SK-N-MC (cell line): ENCODE data around the gene TMEM11.

Experiments used
- EZH2 ChIP-seq: fragments of 200-600 bp; sonication (generic); IDR thresholded peaks from one replicate; pipeline ENCODE4 v1.6.1; 2017; ENCODE audit warnings: antibody characterized with exemption
- FOXP2 ChIP-seq: optimal IDR thresholded peaks from 2 replicates; pipeline ENCODE3; 2011; ENCODE audit warnings: mild to moderate bottlenecking, moderate library complexity; ENCODE audit not compliant: insufficient read depth; ENCODE audit errors: extremely low read length, control extremely low read depth
- POLR2AphosphoS5 ChIP-seq: IDR thresholded peaks from 2 replicates; pipeline ENCODE4 v1.6.1; 2012; ENCODE audit warnings: mild to moderate bottlenecking, low read depth, low read length, borderline replicate concordance

DNA sequence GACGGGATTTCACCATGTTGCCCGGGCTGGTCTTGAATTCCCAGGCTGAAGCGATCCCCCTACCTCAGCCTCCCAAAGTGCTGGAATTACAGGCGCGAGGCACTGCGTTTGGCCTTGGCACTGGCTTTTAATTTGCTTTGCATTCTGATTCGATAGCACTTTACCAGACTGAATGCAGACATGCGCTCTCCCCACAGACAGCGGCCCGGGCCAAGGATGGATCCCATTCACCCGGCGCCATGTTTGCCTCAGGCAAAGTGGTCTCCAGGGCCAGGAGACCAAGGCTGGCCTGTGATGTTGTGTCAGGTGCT, 45.5 kb downstream of the TMEM11 start:
- no peak for TF ChIP-seq EZH2
- no peak for TF ChIP-seq POLR2AphosphoS5
- TF ChIP-seq FOXP2: no peak
